Heart right ventricle (tissue), 16 donors: ENCODE data around the gene HTT-AS. TPM values are rescaled to one million over a fixed set of nuclear protein-coding genes. Genes with fewer than 3 reads are reported as not detected.

Source experiments
- ATAC-seq, 8 donors: fragments of 200-7000 bp; cut with Tn5 transposase; one replicate each; pipeline ENCODE4 v1.9.1; 2020; ENCODE audit warnings: mild to moderate bottlenecking in 8 of 8, moderate library complexity in 8 of 8, moderate number of reproducible peaks in 1 of 8
- DNase-seq, 2 donors: peaks; one replicate each; pipeline ENCODE4 v3.0.0-alpha.2; 2020
- H3K27ac ChIP-seq, 10 donors: fragments of 200-600 bp; sonication (generic) in 2 of 10; one replicate each; pipeline versions ENCODE4 v1.5.0 to v1.8.0; 2020 to 2022; ENCODE audit warnings: mild to moderate bottlenecking in 3 of 10
- H3K27me3 ChIP-seq, 7 donors: fragments of 200-600 bp; one replicate each; pipeline ENCODE4 v1.8.0; 2021 to 2022; ENCODE audit warnings: mild to moderate bottlenecking in 2 of 7
- H3K36me3 ChIP-seq, 9 donors: fragments of 200-600 bp; sonication (generic) in 1 of 9; one replicate each; pipeline versions ENCODE4 v1.5.0 to v1.8.0; 2020 to 2022; ENCODE audit warnings: mild to moderate bottlenecking in 2 of 9
- H3K4me1 ChIP-seq, 9 donors: fragments of 200-600 bp; sonication (generic) in 1 of 9; one replicate each; pipeline versions ENCODE4 v1.5.0 to v1.8.0; 2020 to 2022; ENCODE audit warnings: mild to moderate bottlenecking in 4 of 9
- H3K4me3 ChIP-seq, 10 donors: fragments of 200-600 bp; sonication (generic) in 2 of 10; one replicate each; pipeline versions ENCODE4 v1.5.0 to v1.8.0; 2020 to 2022; ENCODE audit warnings: mild to moderate bottlenecking in 7 of 10, moderate library complexity in 2 of 10
- H3K9me3 ChIP-seq, 11 donors: fragments of 200-600 bp in 10 of 11; sonication (generic) in 2 of 11; one replicate each; pipeline versions ENCODE4 v1.5.0 to v1.8.0; 2013 to 2022; ENCODE audit warnings: mild to moderate bottlenecking in 2 of 11, control low read depth in 1 of 11, moderate library complexity in 1 of 11
- CTCF ChIP-seq, 9 donors: fragments of 200-600 bp; sonication (generic) in 2 of 9; IDR thresholded peaks; one replicate each; pipeline versions ENCODE4 v1.5.0 to v1.8.0; 2021 to 2022; ENCODE audit warnings: antibody characterized with exemption in 9 of 9, mild to moderate bottlenecking in 5 of 9, moderate library complexity in 1 of 9
- WGBS, 2 donors: extraction: QIAGEN DNeasy Blood & Tissue Kit; methylation state at CpG; one replicate each; pipeline ENCODE4 v1.1.7; 2013; ENCODE audit warnings: inconsistent platforms in 1 of 2; 5-methylcytosine and 5-hydroxymethylcytosine counted together
- intact Hi-C, 10 donors: fragments of 100-400 bp; cut with DNase I; formaldehyde crosslinking; loops; one replicate each; pipeline versions ENCODE4 v1.11.1 to v1.14.2; 2022
- polyA plus RNA-seq, 2 donors: library from polyadenylated mRNA; stranded (reverse); fragments of 200-250 nt; gene quantifications; one replicate each; pipeline ENCODE4 v1.2.3, GENCODE V29; 2013
- total RNA-seq, 10 donors: library from RNA; stranded (reverse); fragmentation: NEBNext Ultra II Directional in 3 of 10; extraction: Animal tissue kit (Norgen Biotek cat#: 25700) in 3 of 10; gene quantifications; one replicate each; pipeline versions ENCODE4 v1.2.1 to v1.2.4, GENCODE V29; 2021 to 2023
- donor health status: Arrhythmogenic right ventricular cardiomyopathy.
- donor health status: ischemic (EF 13 %, LVEDD 7.1; RV severe dilation, severe dysfunction).
- donor health status: healthy with polysubstance abuse.
- donor health status: DM: no; HTN: yes; CAD: no.
- donor health status: DM: no; HTN: no; CAD: no.
- donor health status: ischemic (EF 25% LVEDD 6.9; RV normal size, moderate dysfunction).
- donor health status: ischemic (EF 25% LVEDD 5.7; RV mildly dilated, moderate dysfunction).
- donor health status: healthy.
- donor health status: DM: yes; HTN: yes; CAD: no.
- donor health status: Ischemic cardiomyopathy.
- donor health status: ischemic (EF 35%, LVEDD 5.7; RV mildly dilated, moderate dysfunction).
- donor health status: nonischemic (EF 11% LVEDD 7.7; RV severe dilation, severe dysfunction).
- donor health status: DM: yes; HTN: yes; CAD: no.
- donor health status: PGD.
- donor health status: ischemic (EF 29% LVEDD 5.4; RV normal size, mild dysfunction).
- donor health status: nonischemic (EF 23%, LVEDD 6.1; RV moderate dilation, normal function).

Gene HTT-AS
- total and polyA plus RNA-seq, 12 donors = not detected

GRCh38 chr4:3079694-3080123, 5.4 kb upstream of the HTT-AS start:
- TF ChIP-seq CTCF (IDR thresholded peaks at IDR 0.05) = no peak
- intact Hi-C loops = no loop called here
- WGBS, 2 donors = 73 to 75% methylated on average over 6 of the region's 6 CpGs
- no peak overlapping the region for H3K4me3 ChIP-seq
- no peak for ATAC-seq
- no peak overlapping the region for H3K27ac ChIP-seq
- no peaks in the 10 kb centered on the region for H3K9me3 ChIP-seq
- H3K36me3 ChIP-seq = no peaks in the 10 kb centered on the region
- no peaks in the 10 kb centered on the region for H3K27me3 ChIP-seq
- peaks cover 3 to 46% (median 26%) of the 10 kb centered on the region in 9 donors for H3K4me1 ChIP-seq
- DNase-seq = no peak

- ATAC-seq = no peak
- intact Hi-C loops = no loop called here
- no peak for DNase-seq
- no peak overlapping the region for H3K4me3 ChIP-seq
- no peaks in the 10 kb centered on the region for H3K36me3 ChIP-seq
- H3K4me1 ChIP-seq = peaks cover 3 to 55% (median 34%) of the 10 kb centered on the region in 9 donors
- 87 to 88% methylated on average over 2 of the region's 2 CpGs for WGBS, 2 donors
- no peak for TF ChIP-seq CTCF (IDR thresholded peaks at IDR 0.05)
- no peaks in the 10 kb centered on the region for H3K9me3 ChIP-seq
- H3K27ac ChIP-seq = no peak overlapping the region
- H3K27me3 ChIP-seq = no peaks in the 10 kb centered on the region
Observed at GRCh38 chr4:3077796-3078195, 3.5 kb upstream of the HTT-AS start.

- Histone ChIP-seq H3K36me3 (no peaks in the 10 kb centered on the region), H3K9me3 (no peaks in the 10 kb centered on the region), H3K27me3 (no peaks in the 10 kb centered on the region), H3K4me3 (peak overlapping the region in 9 of 10 donors; percentile 75 to 92 (median 83)), H3K4me1 (peaks cover 3 to 51% (median 38%) of the 10 kb centered on the region in 9 donors), H3K27ac (peak overlapping the region in 7 of 10 donors; percentile 40 to 92 (median 79))
- WGBS, 2 donors = 2 to 3% methylated on average over 8 of the region's 8 CpGs
- intact Hi-C loops = no loop called here
- no peak for ATAC-seq
- no peak for DNase-seq
- TF ChIP-seq CTCF (IDR thresholded peaks at IDR 0.05) = no peak
Observed at GRCh38 chr4:3075652-3075981, 1.3 kb upstream of the HTT-AS start.

GRCh38 chr4:3074846-3075651, 711 bp upstream of the HTT-AS start:
- H3K36me3 ChIP-seq = no peaks in the 10 kb centered on the region
- no peaks in the 10 kb centered on the region for H3K27me3 ChIP-seq
- peak in 1 of 8 donors; percentile 17 for ATAC-seq
- TF ChIP-seq CTCF (IDR thresholded peaks at IDR 0.05) = no peak
- H3K9me3 ChIP-seq = no peaks in the 10 kb centered on the region
- H3K27ac ChIP-seq = peak overlapping the region; percentile 16 to 92 (median 86)
- peak overlapping the region; percentile 73 to 92 (median 82) for H3K4me3 ChIP-seq
- H3K4me1 ChIP-seq = peaks cover 3 to 48% (median 37%) of the 10 kb centered on the region in 9 donors
- 0 to 1% methylated on average over 40 to 60 of the region's 60 CpGs for WGBS, 2 donors
- peak; percentile 28 to 64 for DNase-seq
- intact Hi-C loops = loop anchor here in 1 of 10 donors (5.0 kb wide), 1 partner anchor 833 kb away; the partner anchor contains the start of genes HAUS3 and POLN
